Natural killer cell (primary cell): ENCODE measurements around the gene DMBX1. TPM values are rescaled to one million over a fixed set of nuclear protein-coding genes. Genes with fewer than 3 reads are reported as not detected.

Experiments used
- ATAC-seq, 3 donors: fragments of 150-1000 bp in 2 of 3; fragments of 200-7000 bp in 1 of 3; cut with Tn5 transposase; 1 replicate in 1 of 3; 2 replicates in 2 of 3; pipeline ENCODE4 v1.10.0; 2021; ENCODE audit warnings: mild to moderate bottlenecking in 2 of 3, moderate library complexity in 2 of 3
- DNase-seq, 2 donors: peaks; one replicate each; pipeline versions ENCODE4 v3.0.0 to v3.0.0-alpha.2; 2013 to 2021; ENCODE audit warnings: mixed read lengths in 1 of 2
- H3K27ac ChIP-seq: one replicate; pipeline ENCODE4 v1.5.1; 2013; ENCODE audit warnings: mild to moderate bottlenecking, low read length
- H3K27me3 ChIP-seq: one replicate; pipeline ENCODE4 v1.6.1; 2013; ENCODE audit warnings: low read length; ENCODE audit not compliant: control insufficient read depth, insufficient read depth
- H3K36me3 ChIP-seq: one replicate; pipeline ENCODE4 v1.6.1; 2013; ENCODE audit warnings: low read length; ENCODE audit not compliant: control insufficient read depth, insufficient read depth
- H3K4me1 ChIP-seq: one replicate; pipeline ENCODE4 v1.6.1; 2013; ENCODE audit warnings: low read length; ENCODE audit not compliant: control insufficient read depth, insufficient read depth
- H3K4me3 ChIP-seq: one replicate; pipeline ENCODE4 v1.5.1; 2013; ENCODE audit warnings: low read length
- H3K9me3 ChIP-seq: one replicate; pipeline ENCODE4 v1.6.1; 2013; ENCODE audit warnings: low read length; ENCODE audit not compliant: control insufficient read depth, insufficient read depth
- H3K27ac Mint-ChIP-seq, 2 donors: one replicate each; pipeline ENCODE4 v1.8.0; 2022; ENCODE audit warnings: mild to moderate bottlenecking in 2 of 2, mixed read lengths in 2 of 2, moderate library complexity in 1 of 2
- H3K27me3 Mint-ChIP-seq, 2 donors: one replicate each; pipeline ENCODE4 v1.8.0; 2022; ENCODE audit warnings: low read depth in 2 of 2, mixed read lengths in 2 of 2
- H3K36me3 Mint-ChIP-seq: one replicate; pipeline ENCODE4 v1.8.0; 2022; ENCODE audit warnings: mixed read lengths
- H3K4me1 Mint-ChIP-seq, 2 donors: one replicate each; pipeline ENCODE4 v1.8.0; 2022; ENCODE audit warnings: mixed read lengths in 2 of 2
- H3K4me3 Mint-ChIP-seq: one replicate; pipeline ENCODE4 v1.8.0; 2022; ENCODE audit warnings: mild to moderate bottlenecking, moderate library complexity, mixed read lengths
- H3K9me3 Mint-ChIP-seq, 2 donors: one replicate each; pipeline ENCODE4 v1.8.0; 2022; ENCODE audit warnings: mixed read lengths in 2 of 2
- WGBS: methylation state at CpG from one replicate; pipeline ENCODE4 v1.1.7; 2013; ENCODE audit warnings: missing lambda C conversion rate; ENCODE audit not compliant: insufficient coverage; 5-methylcytosine and 5-hydroxymethylcytosine counted together
- intact Hi-C: fragments of 100-400 bp; cut with micrococcal nuclease; formaldehyde crosslinking; loops from one replicate; pipeline ENCODE4 v1.14.2; 2022
- total RNA-seq, 4 donors: library from RNA; stranded (reverse); fragments of 120-200 nt in 1 of 4; gene quantifications; one replicate each; pipeline versions ENCODE4 v1.2.3 to v1.2.4, GENCODE V29; 2013 to 2022
- TF ChIP-seq, protein P1 (sequence below): fragments of 200-600 bp; IDR thresholded peaks from one replicate; pipeline ENCODE4 v1.8.0; 2022; ENCODE audit warnings: antibody characterized with exemption

The DMBX1 gene
- total RNA-seq, 3 donors from 2014 or later (not counting 1 experiment from before 2014, with no cell fraction given): not detected

DNA sequence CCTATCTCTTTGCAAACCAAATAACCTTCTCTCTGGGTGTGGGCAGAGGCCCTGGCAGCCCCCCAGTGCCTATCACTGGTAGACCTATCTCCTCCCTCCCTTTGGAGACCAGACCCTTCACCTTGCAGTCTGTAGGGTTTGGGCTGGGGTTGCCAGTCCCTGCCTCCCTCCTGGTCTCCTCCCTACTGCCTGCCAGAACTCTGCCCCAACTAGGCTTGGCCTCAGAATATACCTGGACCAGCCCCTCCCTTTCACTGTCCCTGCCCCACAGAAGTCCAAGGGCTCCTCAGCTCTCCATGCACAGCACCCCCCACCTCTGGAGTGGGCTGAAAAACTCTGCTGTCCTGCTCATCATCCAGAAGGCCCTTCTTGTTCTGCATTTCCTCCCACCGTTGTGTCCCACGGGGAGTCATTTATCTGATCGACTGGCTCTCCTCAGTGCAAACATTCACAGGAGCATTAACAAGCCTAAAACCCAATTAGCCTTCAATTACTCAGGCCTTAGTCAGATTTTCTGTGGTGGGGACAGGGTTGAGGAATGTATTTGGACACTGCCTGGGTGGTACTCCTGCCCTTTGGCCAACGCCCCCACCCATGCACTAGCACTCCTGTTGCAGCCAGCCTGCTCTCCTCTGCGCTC is 27.7 kb upstream of the DMBX1 start:
- no peak overlapping the region for H3K4me3 ChIP-seq
- Mint-ChIP-seq H3K9me3 (no peaks in the 10 kb centered on the region), H3K4me3 (no peak overlapping the region), H3K4me1 (peaks cover 3 to 6% of the 10 kb centered on the region in 2 donors), H3K27me3 (peaks cover 43 to 46% of the 10 kb centered on the region in 2 donors), H3K36me3 (no peaks in the 10 kb centered on the region), H3K27ac (no peak overlapping the region)
- H3K4me1 ChIP-seq: peaks cover 7% of the 10 kb centered on the region
- DNase-seq: no peak
- TF ChIP-seq, protein P1, sequence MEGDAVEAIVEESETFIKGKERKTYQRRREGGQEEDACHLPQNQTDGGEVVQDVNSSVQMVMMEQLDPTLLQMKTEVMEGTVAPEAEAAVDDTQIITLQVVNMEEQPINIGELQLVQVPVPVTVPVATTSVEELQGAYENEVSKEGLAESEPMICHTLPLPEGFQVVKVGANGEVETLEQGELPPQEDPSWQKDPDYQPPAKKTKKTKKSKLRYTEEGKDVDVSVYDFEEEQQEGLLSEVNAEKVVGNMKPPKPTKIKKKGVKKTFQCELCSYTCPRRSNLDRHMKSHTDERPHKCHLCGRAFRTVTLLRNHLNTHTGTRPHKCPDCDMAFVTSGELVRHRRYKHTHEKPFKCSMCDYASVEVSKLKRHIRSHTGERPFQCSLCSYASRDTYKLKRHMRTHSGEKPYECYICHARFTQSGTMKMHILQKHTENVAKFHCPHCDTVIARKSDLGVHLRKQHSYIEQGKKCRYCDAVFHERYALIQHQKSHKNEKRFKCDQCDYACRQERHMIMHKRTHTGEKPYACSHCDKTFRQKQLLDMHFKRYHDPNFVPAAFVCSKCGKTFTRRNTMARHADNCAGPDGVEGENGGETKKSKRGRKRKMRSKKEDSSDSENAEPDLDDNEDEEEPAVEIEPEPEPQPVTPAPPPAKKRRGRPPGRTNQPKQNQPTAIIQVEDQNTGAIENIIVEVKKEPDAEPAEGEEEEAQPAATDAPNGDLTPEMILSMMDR: no peak
- ATAC-seq: no peak
- H3K27me3 ChIP-seq: peaks cover 8% of the 10 kb centered on the region
- H3K9me3 ChIP-seq: no peaks in the 10 kb centered on the region
- no peak overlapping the region for H3K27ac ChIP-seq
- H3K36me3 ChIP-seq: no peaks in the 10 kb centered on the region
- intact Hi-C loops: no loop called here
- 57% methylated on average over 5 of the region's 5 CpGs for WGBS

DNA sequence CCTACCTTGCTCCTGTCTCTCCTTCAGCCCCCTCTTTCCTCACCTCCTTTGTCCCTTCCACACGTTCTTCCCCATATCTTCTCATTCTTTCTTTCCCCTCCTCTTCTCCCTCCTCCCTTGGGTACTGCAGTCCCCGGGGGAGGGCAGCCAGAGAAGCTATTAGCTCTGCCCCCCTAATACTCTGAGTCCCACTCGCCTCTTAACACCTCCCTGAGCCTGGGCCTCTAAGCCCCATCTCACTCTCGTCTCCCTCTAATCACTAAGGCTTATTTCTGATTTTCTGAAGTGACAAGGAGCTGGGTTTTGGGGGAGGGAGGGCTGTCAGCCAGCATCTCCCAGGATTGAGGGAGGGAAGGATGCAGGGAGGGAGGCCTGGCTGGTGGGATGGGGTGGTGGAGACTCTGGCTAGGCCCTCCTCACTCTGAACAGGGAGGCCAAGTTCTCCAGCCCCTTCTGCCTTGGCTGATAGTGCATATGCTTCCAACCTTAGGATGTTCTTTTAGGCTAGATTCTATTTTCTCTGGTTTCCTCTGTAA is 25.6 kb upstream of the DMBX1 start:
- Histone ChIP-seq H3K27me3 (peaks cover 11% of the 10 kb centered on the region), H3K4me3 (no peak overlapping the region), H3K27ac (no peak overlapping the region), H3K9me3 (no peaks in the 10 kb centered on the region), H3K36me3 (no peaks in the 10 kb centered on the region), H3K4me1 (peaks cover 10% of the 10 kb centered on the region)
- Mint-ChIP-seq H3K4me1 (peaks cover 7 to 10% of the 10 kb centered on the region in 2 donors), H3K27me3 (peaks cover 53 to 58% of the 10 kb centered on the region in 2 donors), H3K36me3 (no peaks in the 10 kb centered on the region), H3K4me3 (no peak overlapping the region), H3K27ac (no peak overlapping the region), H3K9me3 (no peaks in the 10 kb centered on the region)
- DNase-seq: no peak
- ATAC-seq: no peak
- intact Hi-C loops: no loop called here
- WGBS: 82% methylated on average over 4 of the region's 4 CpGs
- TF ChIP-seq, protein P1: no peak

DNA sequence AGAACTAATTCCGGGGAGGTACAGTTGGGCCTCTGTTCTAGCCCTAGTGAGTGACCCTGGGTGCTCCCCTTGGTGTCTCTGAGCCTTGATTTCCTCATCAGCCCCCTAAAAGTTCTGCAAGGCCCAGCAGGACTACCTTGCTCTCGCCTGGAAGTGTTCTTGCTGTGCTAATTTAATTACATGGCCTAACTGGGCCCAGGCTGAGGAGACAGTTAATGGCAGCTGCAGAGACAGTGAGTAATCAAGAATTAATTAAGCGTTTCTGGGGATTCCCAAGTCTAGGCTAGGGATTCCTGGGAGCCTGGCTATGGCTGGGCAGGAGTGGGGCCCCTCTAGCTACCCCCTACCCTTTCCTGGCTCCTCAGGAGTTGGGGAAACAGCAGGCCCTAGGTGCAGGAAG is 24.7 kb upstream of the DMBX1 start:
- H3K27me3 ChIP-seq: peaks cover 11% of the 10 kb centered on the region
- no peaks in the 10 kb centered on the region for H3K36me3 Mint-ChIP-seq
- H3K27ac Mint-ChIP-seq: no peak overlapping the region
- no peaks in the 10 kb centered on the region for H3K36me3 ChIP-seq
- H3K4me3 ChIP-seq: no peak overlapping the region
- H3K4me1 ChIP-seq: peaks cover 10% of the 10 kb centered on the region
- H3K4me1 Mint-ChIP-seq: peaks cover 7 to 10% of the 10 kb centered on the region in 2 donors
- no peaks in the 10 kb centered on the region for H3K9me3 ChIP-seq
- WGBS: 80% methylated on average over 3 of the region's 3 CpGs
- H3K27ac ChIP-seq: no peak overlapping the region
- TF ChIP-seq, protein P1: no peak
- ATAC-seq (no peak), DNase-seq (no peak)
- intact Hi-C loops: no loop called here
- peaks cover 47 to 61% of the 10 kb centered on the region in 2 donors for H3K27me3 Mint-ChIP-seq
- H3K4me3 Mint-ChIP-seq: no peak overlapping the region
- no peaks in the 10 kb centered on the region for H3K9me3 Mint-ChIP-seq
